Dedifferentiated amniotic fluid mesenchymal stem cell (primary cell): ENCODE results near the gene CBX4.
"Not testable (repeated sequence)": the region's sequence is repeated elsewhere in the genome, so short reads cannot be mapped to it uniquely, and the experiment has no call there.

ENCODE experiments used
- DNase-seq: peaks from one replicate; pipeline ENCODE4 v3.0.0-alpha.2; 2016; ENCODE audit errors: extremely low spot score

CBX4 gene

GRCh38 chr17:79859676-79860615, 20.7 kb upstream of the CBX4 start:
- DNase-seq, result no peak

GRCh38 chr17:79857095-79857494, 17.9 kb upstream of the CBX4 start:
- no peak for DNase-seq

- no peak for DNase-seq
Observed at GRCh38 chr17:79855331-79856124, 16.3 kb upstream of the CBX4 start.

- DNase-seq, result no peak
Observed at GRCh38 chr17:79854080-79855060, 15.1 kb upstream of the CBX4 start.

- not testable (repeated sequence) for DNase-seq
Observed at GRCh38 chr17:79853168-79853567, 13.9 kb upstream of the CBX4 start.

GRCh38 chr17:79852748-79853147, 13.5 kb upstream of the CBX4 start:
- DNase-seq, result peak; percentile 45

- DNase-seq, result no peak
Observed at GRCh38 chr17:79851461-79851817, 12.2 kb upstream of the CBX4 start.

GRCh38 chr17:79850571-79851460, 11.6 kb upstream of the CBX4 start:
- DNase-seq, result no peak

GRCh38 chr17:79849953-79850352, 10.7 kb upstream of the CBX4 start:
- no peak for DNase-seq

GRCh38 chr17:79848370-79848766, 9.1 kb upstream of the CBX4 start:
- no peak for DNase-seq

- no peak for DNase-seq
Observed at GRCh38 chr17:79847698-79848369, 8.6 kb upstream of the CBX4 start.

- no peak for DNase-seq
Observed at GRCh38 chr17:79845601-79845949, 6.3 kb upstream of the CBX4 start.

- no peak for DNase-seq
Observed at GRCh38 chr17:79844869-79845600, 5.8 kb upstream of the CBX4 start.

GRCh38 chr17:79843816-79844800, 4.9 kb upstream of the CBX4 start:
- DNase-seq, result no peak

- no peak for DNase-seq
Observed at GRCh38 chr17:79843474-79843815, 4.2 kb upstream of the CBX4 start.

- DNase-seq, result no peak
Observed at GRCh38 chr17:79842656-79843473, 3.6 kb upstream of the CBX4 start.

GRCh38 chr17:79842136-79842655, 3.0 kb upstream of the CBX4 start:
- no peak for DNase-seq
